GM21381 (cell line): ENCODE results near the gene TMEM175.

Experiments used
- ATAC-seq: cut with Tn5 transposase; IDR thresholded peaks from one replicate; pipeline ENCODE4 v1.9.1; 2021; ENCODE audit warnings: mild to moderate bottlenecking, moderate library complexity; ENCODE audit not compliant: unreplicated experiment

The TMEM175 gene

GRCh38 chr4:946103-946450 is 13.8 kb downstream of the TMEM175 start:
- no peak for ATAC-seq

- ATAC-seq: no peak
These were observed 14.5 kb downstream of the TMEM175 start for GRCh38 chr4:946517-947471.

GRCh38 chr4:947491-947971 is 15.3 kb downstream of the TMEM175 start:
- no peak for ATAC-seq

- no peak for ATAC-seq
These were observed 16.1 kb downstream of the TMEM175 start for GRCh38 chr4:948101-948935.

- ATAC-seq: no peak
These were observed 16.7 kb downstream of the TMEM175 start for GRCh38 chr4:948936-949300.

GRCh38 chr4:949656-950055 is 17.4 kb downstream of the TMEM175 start:
- no peak for ATAC-seq

- no peak for ATAC-seq
These were observed 18.1 kb downstream of the TMEM175 start for GRCh38 chr4:950136-951020.

GRCh38 chr4:951186-951585 is 18.9 kb downstream of the TMEM175 start:
- ATAC-seq: no peak

- ATAC-seq: no peak
These were observed 19.6 kb downstream of the TMEM175 start for GRCh38 chr4:951594-952468.

- ATAC-seq: no peak
These were observed 20.8 kb downstream of the TMEM175 start for GRCh38 chr4:952881-953573.

GRCh38 chr4:953574-953915 is 21.3 kb downstream of the TMEM175 start:
- no peak for ATAC-seq

- no peak for ATAC-seq
These were observed 22.2 kb downstream of the TMEM175 start for GRCh38 chr4:954211-955020.

GRCh38 chr4:955161-955921 is 23.1 kb downstream of the TMEM175 start:
- ATAC-seq: no peak

- no peak for ATAC-seq
These were observed 23.7 kb downstream of the TMEM175 start for GRCh38 chr4:955931-956381.

GRCh38 chr4:956531-957230 is 24.4 kb downstream of the TMEM175 start:
- no peak for ATAC-seq

GRCh38 chr4:957231-957580 is 24.9 kb downstream of the TMEM175 start:
- ATAC-seq: no peak
